Calu3 (cell line): ENCODE measurements around the gene PTCD2. TPM values are rescaled to one million over a fixed set of nuclear protein-coding genes. Genes with fewer than 3 reads are reported as not detected.

Experiments used
- BruUV-seq: library from RNA; stranded (reverse); fragments of 400-500 nt; replicated peaks from 2 replicates; lab custom pipeline; 2021; lab: Mats Ljungman, UMichigan
- CTCF ChIA-PET: fragments of 300-600 bp; sonication (Branson Sonifier 250); formaldehyde crosslinking; loops from one replicate; lab custom pipeline; 2022; ENCODE audit warnings: antibody characterized with exemption; lab: Charles Lee
- DNase-seq: peaks from one replicate; pipeline ENCODE4 v3.0.0; 2022
- H3K27ac Mint-ChIP-seq: one replicate; pipeline ENCODE4 v1.8.0; 2022; ENCODE audit warnings: mixed read lengths; ENCODE audit not compliant: unreplicated experiment
- H3K27me3 Mint-ChIP-seq: one replicate; pipeline ENCODE4 v1.8.0; 2022; ENCODE audit warnings: mixed read lengths; ENCODE audit not compliant: unreplicated experiment
- H3K36me3 Mint-ChIP-seq: one replicate; pipeline ENCODE4 v1.8.0; 2022; ENCODE audit warnings: mild to moderate bottlenecking, moderate library complexity, mixed read lengths; ENCODE audit not compliant: insufficient read depth, unreplicated experiment
- H3K4me1 Mint-ChIP-seq: one replicate; pipeline ENCODE4 v1.8.0; 2022; ENCODE audit warnings: mild to moderate bottlenecking, low read depth, mixed read lengths; ENCODE audit not compliant: unreplicated experiment
- H3K4me3 Mint-ChIP-seq: one replicate; pipeline ENCODE4 v1.8.0; 2022; ENCODE audit warnings: mild to moderate bottlenecking, low read depth, moderate library complexity, mixed read lengths; ENCODE audit not compliant: unreplicated experiment
- H3K9me3 Mint-ChIP-seq: one replicate; pipeline ENCODE4 v1.8.0; 2022; ENCODE audit warnings: low read depth, mixed read lengths; ENCODE audit not compliant: unreplicated experiment
- CTCF ChIP-seq: fragments of 200-600 bp; IDR thresholded peaks from one replicate; pipeline ENCODE4 v1.8.0; 2022; ENCODE audit warnings: antibody characterized with exemption; ENCODE audit not compliant: unreplicated experiment
- intact Hi-C: fragments of 100-400 bp; cut with micrococcal nuclease; formaldehyde crosslinking; loops from one replicate; pipeline ENCODE4 v1.10.0; 2022; ENCODE audit not compliant: unreplicated experiment
- total RNA-seq: library from RNA; stranded (reverse); gene quantifications from 2 replicates; pipeline ENCODE4 v1.2.3, GENCODE V29; 2022

The PTCD2 gene
- total RNA-seq, 1 experiment from 2014 or later, result 14.3 TPM

- Mint-ChIP-seq H3K36me3 (no peaks in the 10 kb centered on the region), H3K9me3 (no peaks in the 10 kb centered on the region), H3K4me3 (no peak overlapping the region), H3K27me3 (peaks cover 15% of the 10 kb centered on the region), H3K4me1 (no peaks in the 10 kb centered on the region), H3K27ac (no peak overlapping the region)
- intact Hi-C loops, result no loop called here
- TF ChIP-seq CTCF, result no peak
- BruUV-seq, result no TSS peak
- CTCF ChIA-PET, result no interaction called here
- no peak for DNase-seq
Observed at GRCh38 chr5:72410688-72411295, 90.6 kb downstream of the PTCD2 start.

GRCh38 chr5:72412283-72413055 is 92.3 kb downstream of the PTCD2 start:
- CTCF ChIA-PET, result no interaction called here
- no peaks in the 10 kb centered on the region for H3K27me3 Mint-ChIP-seq
- H3K27ac Mint-ChIP-seq, result no peak overlapping the region
- no peaks in the 10 kb centered on the region for H3K4me1 Mint-ChIP-seq
- intact Hi-C loops, result no loop called here
- no peaks in the 10 kb centered on the region for H3K36me3 Mint-ChIP-seq
- no TSS peak for BruUV-seq
- H3K4me3 Mint-ChIP-seq, result no peak overlapping the region
- no peaks in the 10 kb centered on the region for H3K9me3 Mint-ChIP-seq
- no peak for DNase-seq
- no peak for TF ChIP-seq CTCF

GRCh38 chr5:72415616-72416325 is 95.6 kb downstream of the PTCD2 start:
- CTCF ChIA-PET, result no interaction called here
- intact Hi-C loops, result no loop called here
- Mint-ChIP-seq H3K9me3 (no peaks in the 10 kb centered on the region), H3K4me3 (no peak overlapping the region), H3K36me3 (no peaks in the 10 kb centered on the region), H3K4me1 (no peaks in the 10 kb centered on the region), H3K27ac (no peak overlapping the region), H3K27me3 (peaks cover 1% of the 10 kb centered on the region)
- no TSS peak for BruUV-seq
- TF ChIP-seq CTCF, result no peak
- DNase-seq, result no peak

GRCh38 chr5:72417333-72418062 is 97.3 kb downstream of the PTCD2 start:
- no peak overlapping the region for H3K4me3 Mint-ChIP-seq
- H3K27ac Mint-ChIP-seq, result no peak overlapping the region
- no peaks in the 10 kb centered on the region for H3K36me3 Mint-ChIP-seq
- DNase-seq, result no peak
- TF ChIP-seq CTCF, result no peak
- H3K4me1 Mint-ChIP-seq, result no peaks in the 10 kb centered on the region
- intact Hi-C loops, result no loop called here
- peaks cover 17% of the 10 kb centered on the region for H3K27me3 Mint-ChIP-seq
- H3K9me3 Mint-ChIP-seq, result no peaks in the 10 kb centered on the region
- CTCF ChIA-PET, result no interaction called here
- BruUV-seq, result no TSS peak
